ENCODE results near the gene GAS7. TPM values are rescaled to one million over a fixed set of nuclear protein-coding genes. Genes with fewer than 3 reads are reported as not detected.
"Not testable (repeated sequence)": the region's sequence is repeated elsewhere in the genome, so short reads cannot be mapped to it uniquely, and the experiment has no call there.

The GAS7 gene
- total RNA-seq, 1 donor from 2014 or later = not detected

- intact Hi-C loops (cut with micrococcal nuclease) = no loop called here
These were observed 124.5 kb downstream of the GAS7 start for GRCh38 chr17:10073941-10074340.

DNA sequence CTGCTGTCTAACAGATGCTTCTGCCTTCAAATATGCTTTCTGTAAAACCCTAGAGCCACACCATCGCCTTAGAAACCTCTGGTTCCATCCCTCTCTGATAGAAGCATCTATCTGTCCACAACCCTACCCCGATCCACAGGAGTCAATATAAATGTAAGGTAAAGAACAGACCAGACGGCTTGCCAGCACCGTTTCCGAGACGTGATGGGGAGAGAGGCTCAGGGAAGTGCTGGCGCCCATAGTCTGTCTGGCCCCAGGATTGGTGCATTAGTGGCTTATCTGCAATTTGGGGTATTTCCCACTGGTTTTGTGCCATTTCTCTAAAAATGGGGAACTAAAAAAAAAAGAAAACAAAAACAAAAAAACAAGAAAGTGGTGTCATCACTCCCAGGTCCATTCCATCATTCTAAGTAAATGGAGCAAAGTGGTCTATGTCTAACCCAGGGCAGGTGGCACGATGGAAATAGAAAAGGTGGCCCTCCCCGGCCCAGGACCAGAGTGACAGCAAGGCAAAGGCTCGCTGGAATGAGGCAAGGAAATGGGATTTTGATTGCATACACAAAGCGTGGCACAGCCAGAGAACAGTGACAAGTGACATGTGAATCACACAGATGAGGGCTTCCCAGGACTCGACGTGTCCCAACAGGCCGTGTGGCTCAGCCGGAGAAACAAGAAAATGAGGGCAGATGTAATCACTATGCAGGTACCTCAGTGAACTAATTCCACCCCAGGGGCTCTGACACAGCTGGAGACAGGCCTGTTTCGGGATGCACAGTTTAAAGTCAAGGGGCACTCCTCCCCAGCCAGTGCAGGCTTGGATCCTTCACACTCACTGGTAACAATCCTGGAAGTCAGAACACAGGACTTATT is 125.6 kb downstream of the GAS7 start:
- intact Hi-C loops (cut with micrococcal nuclease) = no loop called here

DNA sequence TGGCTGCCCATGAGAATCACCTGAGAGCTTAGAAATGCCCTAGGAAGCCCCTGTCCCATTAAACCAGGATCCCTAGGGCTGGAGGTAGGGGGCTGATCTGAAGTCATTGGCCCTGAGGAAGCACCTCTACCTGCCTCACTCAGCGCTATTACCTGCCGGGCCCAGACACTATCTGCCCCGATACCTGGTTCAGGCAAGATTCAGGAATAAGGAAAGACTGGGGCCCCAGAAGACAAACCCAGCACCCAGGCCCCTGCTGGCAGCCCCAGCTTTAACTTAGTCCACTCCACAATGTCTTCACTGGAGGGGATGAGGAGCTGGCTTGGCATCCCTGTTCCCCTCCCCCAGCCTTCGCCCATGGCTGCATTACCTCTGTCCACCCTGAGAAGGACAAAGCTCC is 126.3 kb downstream of the GAS7 start:
- intact Hi-C loops (cut with micrococcal nuclease) = no loop called here

GRCh38 chr17:10071141-10071540 is 127.3 kb downstream of the GAS7 start:
- intact Hi-C loops (cut with micrococcal nuclease) = no loop called here

DNA sequence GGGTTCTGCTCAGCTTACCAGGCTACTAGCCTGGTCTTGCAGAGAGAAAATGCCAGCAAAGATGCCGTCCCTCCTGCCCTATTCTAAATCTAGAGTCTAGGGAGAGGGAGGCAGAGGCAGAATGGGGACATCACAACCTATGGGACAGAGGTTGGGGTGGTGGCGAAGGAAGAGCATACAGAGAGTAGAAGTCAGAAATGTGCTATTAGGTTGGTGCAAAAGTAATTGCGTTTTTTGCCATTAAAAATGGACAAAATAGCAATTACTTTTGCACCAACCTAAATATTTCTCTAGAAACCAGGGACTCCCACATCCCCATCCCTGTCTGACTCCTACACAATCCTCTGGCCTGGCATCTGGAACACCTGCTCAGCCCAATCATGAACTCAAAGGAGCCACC is 127.7 kb downstream of the GAS7 start:
- intact Hi-C loops (cut with micrococcal nuclease) = no loop called here

- intact Hi-C loops (cut with micrococcal nuclease) = no loop called here
These were observed 129.1 kb downstream of the GAS7 start for GRCh38 chr17:10069301-10069700.

GRCh38 chr17:10067446-10068143 is 130.8 kb downstream of the GAS7 start:
- intact Hi-C loops (cut with micrococcal nuclease) = no loop called here

- intact Hi-C loops (cut with micrococcal nuclease) = no loop called here
These were observed 133.9 kb downstream of the GAS7 start for GRCh38 chr17:10064536-10064935.

GRCh38 chr17:10063730-10064241 is 134.6 kb downstream of the GAS7 start:
- intact Hi-C loops (cut with micrococcal nuclease) = no loop called here

DNA sequence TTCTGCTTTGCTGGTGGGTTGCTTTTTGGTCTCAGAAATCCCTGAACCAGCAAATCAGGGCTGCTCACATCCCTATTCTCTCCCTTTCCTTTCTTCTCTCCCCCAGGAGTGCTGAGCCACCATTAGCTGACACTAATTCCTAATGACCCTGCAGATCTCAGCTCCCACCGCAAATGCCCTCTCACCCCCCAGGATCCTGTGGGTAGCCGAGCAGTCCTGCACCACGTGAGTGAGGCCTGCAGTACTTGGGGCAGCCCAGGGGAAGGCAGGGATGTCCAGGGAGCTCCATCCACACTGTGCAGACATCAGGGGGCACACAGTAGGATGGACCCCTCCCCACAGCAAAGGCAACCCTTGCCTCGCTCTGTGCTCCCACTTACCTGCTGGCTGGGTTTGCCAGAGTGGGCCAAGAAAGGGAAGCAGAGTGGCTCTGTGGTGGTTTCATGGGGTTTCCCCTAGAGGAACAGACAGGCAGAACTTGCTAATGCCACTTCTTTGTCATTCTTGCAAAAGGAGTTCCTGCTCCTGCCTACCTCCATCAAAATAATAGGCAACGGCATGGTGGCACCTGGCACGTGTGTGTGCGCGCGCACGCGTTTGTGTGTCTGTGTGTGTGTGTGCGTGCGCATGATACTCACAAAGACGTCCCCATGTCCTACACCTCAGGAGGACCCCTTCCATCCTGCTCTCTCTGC is 135.6 kb downstream of the GAS7 start:
- intact Hi-C loops (cut with micrococcal nuclease) = no loop called here

GRCh38 chr17:10061111-10061845 is 137.1 kb downstream of the GAS7 start:
- intact Hi-C loops (cut with micrococcal nuclease) = no loop called here

DNA sequence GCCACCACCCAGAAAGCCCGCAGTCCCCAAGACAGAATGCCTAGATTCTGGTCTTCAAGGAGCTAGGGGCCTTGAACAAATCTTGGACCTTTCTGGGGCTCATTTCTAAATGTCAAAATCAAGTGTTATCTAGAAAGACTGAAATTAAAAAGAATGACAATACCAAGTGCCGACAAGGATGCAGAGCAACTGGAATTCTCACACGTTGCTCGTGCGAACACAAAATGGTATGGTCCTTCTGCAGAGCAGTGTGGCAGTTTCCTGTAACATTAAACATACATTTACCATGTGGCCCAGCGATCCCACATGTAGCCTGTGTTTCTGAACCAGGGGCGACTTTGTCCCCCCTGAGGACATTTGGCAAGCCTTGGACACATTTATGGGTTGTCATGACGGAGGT is 137.9 kb downstream of the GAS7 start:
- intact Hi-C loops (cut with micrococcal nuclease) = no loop called here

DNA sequence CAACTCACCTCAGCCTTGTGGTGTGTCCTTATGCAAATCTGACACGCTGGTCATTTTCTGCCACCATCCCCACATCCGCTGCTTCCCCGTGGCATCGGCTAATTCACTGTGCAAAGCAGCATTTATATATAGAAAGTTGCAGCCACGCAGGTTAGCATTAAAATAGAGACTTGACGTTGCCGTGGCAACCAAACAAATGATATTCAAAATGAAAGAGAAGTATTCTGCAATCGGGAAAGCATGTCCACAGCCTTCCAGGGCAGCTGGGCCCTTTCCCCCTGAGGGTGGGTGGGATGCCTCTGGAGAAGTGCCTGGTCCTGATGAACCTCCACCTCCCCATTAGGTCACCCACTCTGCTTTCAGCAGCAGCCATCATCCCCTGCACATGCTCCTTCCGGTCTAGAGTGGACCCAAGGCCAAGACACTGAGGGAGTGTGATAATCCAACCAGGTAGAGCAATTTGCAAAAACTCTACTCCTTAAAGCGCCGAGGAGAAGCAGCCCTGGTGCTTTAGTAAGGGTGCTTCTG is 138.7 kb downstream of the GAS7 start:
- intact Hi-C loops (cut with micrococcal nuclease) = no loop called here

GRCh38 chr17:10058921-10059683 is 139.3 kb downstream of the GAS7 start:
- intact Hi-C loops (cut with micrococcal nuclease) = no loop called here

DNA sequence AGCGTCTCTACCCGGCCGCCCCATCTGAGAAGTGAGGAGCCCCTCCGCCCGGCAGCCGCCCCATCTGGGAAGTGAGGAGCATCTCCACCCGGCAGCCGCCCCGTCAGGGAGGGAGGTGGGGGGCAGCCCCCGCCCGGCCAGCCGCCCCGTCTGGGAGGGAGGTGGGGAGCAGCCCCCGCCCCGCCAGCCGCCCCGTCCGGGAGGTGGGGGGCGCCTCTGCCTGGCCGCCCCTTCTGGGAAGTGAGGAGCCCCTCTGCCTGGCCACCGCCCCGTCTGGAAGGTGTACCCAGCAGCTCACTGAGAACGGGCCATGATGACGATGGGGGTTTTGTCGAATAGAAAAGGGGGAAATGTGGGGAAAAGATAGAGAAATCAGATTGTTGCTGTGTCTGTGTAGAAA is 140.9 kb downstream of the GAS7 start:
- intact Hi-C loops (cut with micrococcal nuclease) = not testable (repeated sequence)

DNA sequence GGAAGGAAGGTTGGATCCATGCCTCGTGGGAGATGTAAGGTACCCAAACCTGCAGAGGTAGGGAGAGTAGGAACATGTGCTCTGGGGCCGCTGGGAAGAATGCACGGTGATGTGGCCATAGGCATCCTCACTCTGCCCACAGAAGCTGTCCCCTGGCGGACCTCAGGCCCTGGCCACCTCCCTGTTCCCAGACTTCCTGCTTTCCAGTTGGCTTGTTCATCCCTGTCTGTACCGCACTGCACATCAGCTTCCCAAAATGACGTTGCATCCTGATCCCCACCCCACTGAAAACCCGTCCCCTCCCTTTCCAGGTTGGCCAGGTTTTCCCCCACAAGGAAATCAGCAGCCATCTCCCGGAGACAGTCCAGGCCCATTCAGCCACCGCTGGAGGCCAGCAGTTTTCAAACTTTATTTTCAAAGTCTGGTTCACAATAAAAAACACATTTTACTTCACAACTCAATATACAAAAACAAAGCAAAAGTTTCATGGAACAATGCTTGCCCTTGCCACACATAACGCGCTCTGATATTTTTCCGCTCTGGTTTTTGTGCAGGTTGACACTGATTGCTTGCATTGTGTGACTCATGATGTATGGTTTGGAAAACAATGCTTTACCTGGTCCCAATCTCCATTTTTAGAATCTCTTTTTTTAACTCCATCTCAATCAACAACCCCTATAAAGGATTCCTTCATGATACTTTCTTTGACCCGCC is 143.0 kb downstream of the GAS7 start:
- intact Hi-C loops (cut with micrococcal nuclease) = no loop called here

GRCh38 chr17:10053782-10054540 is 144.4 kb downstream of the GAS7 start:
- intact Hi-C loops (cut with micrococcal nuclease) = no loop called here

DNA sequence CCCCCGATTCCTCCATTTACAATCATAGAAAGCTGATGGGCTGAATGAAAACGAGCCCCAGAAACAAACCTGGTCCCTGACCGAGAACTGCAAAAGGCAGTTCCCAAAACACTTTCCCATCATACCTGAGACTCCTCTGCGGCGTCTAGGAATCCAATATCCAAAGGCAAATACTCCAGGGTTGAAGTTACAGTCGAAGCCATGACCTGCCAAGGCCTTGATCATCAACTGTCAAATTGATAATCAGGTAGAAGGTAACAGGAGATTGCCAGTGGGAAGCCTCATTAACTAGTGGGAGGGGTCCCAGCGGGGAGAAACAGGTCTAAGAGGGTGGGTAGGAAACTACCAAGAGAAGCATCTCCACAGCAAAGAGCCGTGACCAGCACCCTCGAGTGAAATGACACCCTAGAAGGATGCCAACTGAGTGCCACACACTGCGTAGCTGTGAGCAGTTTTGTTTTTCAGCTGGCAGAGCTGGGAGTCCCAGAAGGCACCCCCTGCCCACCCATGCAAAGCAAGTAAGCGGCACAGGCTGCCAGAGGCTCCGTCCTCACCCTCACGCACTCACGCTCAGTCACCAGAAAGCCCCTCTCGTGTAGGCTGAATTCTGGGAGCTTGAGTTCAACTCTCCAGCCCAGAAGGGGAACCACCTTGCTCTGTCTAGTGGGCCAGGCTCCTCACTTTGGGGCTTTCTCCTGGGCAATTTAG is 146.1 kb downstream of the GAS7 start:
- intact Hi-C loops (cut with micrococcal nuclease) = no loop called here

Data from T-helper 1 cell treated with Interleukin-12 subunit alpha and Interleukin-12 subunit beta and Interleukin-4 antibody, amounts not matched to agents 30 ng/mL and 1 ng/mL, for 36 hours (primary cell).